Neuronal stem cell (in vitro differentiated cells): Measurements from ENCODE around the gene RHOC.

ENCODE experiments used
- DNase-seq: peaks from one replicate; pipeline ENCODE4 v3.0.0-alpha.2; 2013; ENCODE audit warnings: low spot score
- H2AFZ ChIP-seq: one replicate; pipeline ENCODE4 v1.6.1; 2013; ENCODE audit warnings: mild to moderate bottlenecking, low read length, inconsistent platforms
- H2AK5ac ChIP-seq: 2 replicates; pipeline ENCODE4 v1.6.1; 2013; ENCODE audit warnings: low read depth, mild to moderate bottlenecking, inconsistent platforms, low read length, moderate library complexity, mixed read lengths
- H2BK120ac ChIP-seq: 2 replicates; pipeline ENCODE4 v1.6.1; 2013; ENCODE audit warnings: low read depth, mild to moderate bottlenecking, inconsistent platforms, low read length, moderate library complexity, mixed read lengths
- H2BK12ac ChIP-seq: one replicate; pipeline ENCODE4 v1.6.1; 2013; ENCODE audit warnings: low read length, inconsistent platforms
- H2BK15ac ChIP-seq: 2 replicates; pipeline ENCODE4 v1.6.1; 2013; ENCODE audit warnings: mild to moderate bottlenecking, low read length, inconsistent platforms, mixed read lengths
- H2BK5ac ChIP-seq: one replicate; pipeline ENCODE4 v1.6.1; 2013; ENCODE audit warnings: inconsistent platforms, mild to moderate bottlenecking, low read length, moderate library complexity
- H3K14ac ChIP-seq: one replicate; pipeline ENCODE4 v1.6.1; 2013; ENCODE audit warnings: low read length, inconsistent platforms
- H3K18ac ChIP-seq: 2 replicates; pipeline ENCODE4 v1.6.1; 2013; ENCODE audit warnings: low read length, inconsistent platforms
- H3K23ac ChIP-seq: 2 replicates; pipeline ENCODE4 v1.6.1; 2013; ENCODE audit warnings: low read depth, mild to moderate bottlenecking, mixed read lengths, low read length, inconsistent platforms; ENCODE audit not compliant: poor library complexity
- H3K27ac ChIP-seq: replicated peaks from 3 replicates; pipeline ENCODE4 v1.5.1; 2013; ENCODE audit warnings: low read length, inconsistent platforms
- H3K27me3 ChIP-seq, 3 experiments: 2 replicates each; pipeline ENCODE4 v1.6.1; 2013; ENCODE audit warnings: low read length in 3 of 3, mild to moderate bottlenecking in 2 of 3, inconsistent platforms in 1 of 3, low read depth in 1 of 3, mixed read lengths in 1 of 3, moderate library complexity in 1 of 3; ENCODE audit not compliant: control insufficient read depth in 3 of 3, insufficient read depth in 3 of 3
- H3K36me3 ChIP-seq, 2 donors: replicated peaks in 1 of 2; 2 replicates each; pipeline ENCODE4 v1.6.1; 2013; ENCODE audit warnings: low read length in 2 of 2; ENCODE audit not compliant: control insufficient read depth in 2 of 2, insufficient read depth in 2 of 2
- H3K4ac ChIP-seq: 2 replicates; pipeline ENCODE4 v1.6.1; 2013; ENCODE audit warnings: inconsistent platforms, mild to moderate bottlenecking, low read length, moderate library complexity
- H3K4me1 ChIP-seq, 2 donors: 1 replicate in 1 of 2; 2 replicates in 1 of 2; pipeline ENCODE4 v1.6.1; 2013; ENCODE audit warnings: low read length in 2 of 2, low read depth in 1 of 2; ENCODE audit not compliant: control insufficient read depth in 2 of 2, insufficient read depth in 1 of 2
- H3K4me2 ChIP-seq: one replicate; pipeline ENCODE4 v1.6.1; 2013; ENCODE audit warnings: mild to moderate bottlenecking, low read length, inconsistent platforms; ENCODE audit not compliant: insufficient read depth, poor library complexity, severe bottlenecking
- H3K4me3 ChIP-seq, 2 donors: 2 replicates each; pipeline ENCODE4 v1.5.1; 2013; ENCODE audit warnings: low read length in 2 of 2, mild to moderate bottlenecking in 2 of 2, inconsistent platforms in 1 of 2, moderate library complexity in 1 of 2
- H3K79me1 ChIP-seq: one replicate; pipeline ENCODE4 v1.6.1; 2013; ENCODE audit warnings: low read depth, mild to moderate bottlenecking, inconsistent platforms, low read length, moderate library complexity
- H3K9ac ChIP-seq: one replicate; pipeline ENCODE4 v1.6.1; 2013; ENCODE audit warnings: mild to moderate bottlenecking, low read depth, low read length, inconsistent platforms; ENCODE audit not compliant: poor library complexity
- H3K9me3 ChIP-seq, 2 donors: replicated peaks in 1 of 2; 2 replicates each; pipeline versions ENCODE3 to v1.6.1; 2013; ENCODE audit warnings: low read length in 2 of 2, mild to moderate bottlenecking in 2 of 2, inconsistent platforms in 1 of 2, low read depth in 1 of 2, mixed read lengths in 1 of 2, moderate library complexity in 1 of 2; ENCODE audit not compliant: control insufficient read depth in 2 of 2, insufficient read depth in 1 of 2
- H4K8ac ChIP-seq: one replicate; pipeline ENCODE4 v1.6.1; 2013; ENCODE audit warnings: low read depth, mild to moderate bottlenecking, inconsistent platforms, low read length, moderate library complexity
- H4K91ac ChIP-seq: one replicate; pipeline ENCODE4 v1.6.1; 2013; ENCODE audit warnings: low read length, low read depth, mild to moderate bottlenecking, inconsistent platforms; ENCODE audit not compliant: poor library complexity
- whole genome bisulfite sequencing, 2 donors: extraction: QIAGEN DNeasy Blood & Tissue Kit; methylation state at CpG; one replicate each; pipeline ENCODE4 v1.1.7; 2013; ENCODE audit warnings: missing lambda C conversion rate in 2 of 2, mixed read lengths in 1 of 2; ENCODE audit not compliant: insufficient read length in 2 of 2, insufficient replicate concordance in 1 of 2; ENCODE audit errors: extremely low coverage in 2 of 2; 5-methylcytosine and 5-hydroxymethylcytosine counted together

Gene RHOC

GRCh38 chr1:112676543-112676942 is 30.4 kb downstream of the RHOC start:
- Histone ChIP-seq H3K9ac (no peak overlapping the region), H3K14ac (no peak overlapping the region), H3K4ac (no peak overlapping the region), H2BK12ac (no peak overlapping the region), H3K36me3 (peaks cover 0 to 42% of the 10 kb centered on the region in 2 donors), H4K8ac (no peak overlapping the region), H3K9me3 (peaks cover 0 to 3% of the 10 kb centered on the region in 2 donors), H3K27ac (no peak overlapping the region), H2BK120ac (no peak overlapping the region), H3K4me3 (no peak overlapping the region), H3K4me1 (peaks cover 7 to 10% of the 10 kb centered on the region in 2 donors), H2AK5ac (no peak overlapping the region), H4K91ac (no peak overlapping the region), H3K79me1 (peaks cover 2% of the 10 kb centered on the region), H2BK15ac (no peak overlapping the region), H2BK5ac (no peak overlapping the region), H3K27me3 (no peaks in the 10 kb centered on the region), H2AFZ (no peak overlapping the region), H3K23ac (no peak overlapping the region), H3K4me2 (no peak overlapping the region), H3K18ac (no peak overlapping the region)
- WGBS, 2 donors: no CpG with 5 or more reads among the region's 3 CpGs
- DNase-seq: no peak

DNA sequence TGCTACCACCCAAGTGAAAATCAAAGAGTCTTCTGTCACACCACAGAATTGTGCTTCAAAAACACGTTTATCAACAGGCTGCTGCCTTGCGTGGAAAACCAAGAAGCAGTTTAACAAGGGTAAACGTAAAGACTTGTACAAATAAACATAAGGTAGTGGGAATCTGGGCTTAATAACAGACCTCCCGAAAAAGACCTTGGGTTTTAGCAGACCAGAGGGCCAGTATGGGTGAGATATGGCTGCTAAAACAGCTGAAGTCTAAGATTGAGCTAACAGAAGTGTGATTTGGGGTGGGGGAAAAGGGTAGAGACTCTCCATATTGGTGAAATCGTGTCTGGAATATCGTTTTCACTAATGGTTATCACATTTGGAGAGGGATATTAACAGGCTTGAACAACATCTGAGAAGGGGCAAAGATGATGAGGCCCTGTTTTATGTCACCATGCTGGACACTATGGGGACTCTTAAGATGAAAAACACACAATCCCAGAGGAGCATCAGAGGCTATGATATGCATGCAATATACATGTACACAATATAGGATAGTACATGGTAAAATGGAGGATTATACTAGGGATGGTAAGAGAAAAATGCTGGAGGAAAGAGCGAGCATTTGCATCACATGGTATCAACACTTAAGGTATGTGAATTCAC is 31.1 kb downstream of the RHOC start:
- H4K91ac ChIP-seq: no peak overlapping the region
- peak overlapping the region; percentile 80 to 93 for H3K4me3 ChIP-seq
- H4K8ac ChIP-seq: no peak overlapping the region
- H3K14ac ChIP-seq: no peak overlapping the region
- no CpG with 5 or more reads among the region's 7 CpGs for WGBS, 2 donors
- H3K18ac ChIP-seq: no peak overlapping the region
- no peak overlapping the region for H3K4ac ChIP-seq
- H3K27ac ChIP-seq: no peak overlapping the region
- peaks cover 0 to 3% of the 10 kb centered on the region in 2 donors for H3K9me3 ChIP-seq
- no peak overlapping the region for H2BK12ac ChIP-seq
- H2BK5ac ChIP-seq: no peak overlapping the region
- H3K4me1 ChIP-seq: peaks cover 7 to 10% of the 10 kb centered on the region in 2 donors
- peak overlapping the region; percentile 91 for H3K9ac ChIP-seq
- H3K79me1 ChIP-seq: peaks cover 1% of the 10 kb centered on the region
- DNase-seq: no peak
- H3K27me3 ChIP-seq: no peaks in the 10 kb centered on the region
- H2AFZ ChIP-seq: peak overlapping the region; percentile 91
- H2BK120ac ChIP-seq: no peak overlapping the region
- peaks cover 0 to 49% of the 10 kb centered on the region in 2 donors for H3K36me3 ChIP-seq
- peak overlapping the region; percentile 86 for H3K4me2 ChIP-seq
- no peak overlapping the region for H3K23ac ChIP-seq
- no peak overlapping the region for H2AK5ac ChIP-seq
- no peak overlapping the region for H2BK15ac ChIP-seq

DNA sequence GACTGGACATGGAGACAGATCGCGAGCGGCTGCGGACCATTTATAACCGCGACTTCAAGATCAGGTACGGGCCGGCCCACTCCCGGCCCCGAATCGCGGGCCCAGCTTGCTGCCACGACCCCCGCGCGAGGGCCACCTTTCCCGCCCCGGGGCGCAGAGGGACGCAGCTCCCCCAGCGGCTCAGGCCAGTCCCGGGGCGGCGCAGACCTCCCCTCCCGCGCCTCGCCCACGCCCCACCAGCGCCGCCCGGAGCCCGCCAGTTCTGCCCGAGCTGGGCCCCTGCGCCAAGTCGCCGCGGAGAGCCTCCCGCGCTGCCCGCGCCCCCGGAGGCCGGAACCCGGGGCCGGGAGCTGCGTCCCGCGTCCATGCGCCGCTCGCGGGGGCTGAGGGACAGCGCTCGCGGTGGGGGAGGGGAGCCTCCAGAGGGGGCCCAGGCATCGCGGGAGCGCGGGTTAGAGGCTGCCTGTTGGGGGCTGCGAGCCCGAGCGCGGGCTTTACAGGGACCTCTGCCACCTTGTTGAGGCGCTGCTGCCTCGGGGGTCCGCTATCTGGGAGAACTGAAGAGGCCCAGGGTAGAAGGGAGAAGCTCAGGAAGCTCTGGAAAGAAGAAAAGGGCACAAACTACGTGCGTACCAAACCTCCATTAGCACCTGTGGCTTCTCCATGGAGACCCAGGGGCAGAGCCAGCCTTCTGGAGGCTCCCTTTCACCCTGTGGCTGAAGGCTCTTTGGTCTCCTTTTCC is 31.8 kb downstream of the RHOC start:
- Histone ChIP-seq H4K91ac (no peak overlapping the region), H2BK120ac (no peak overlapping the region), H3K4me2 (peak overlapping the region; percentile 86), H3K4ac (no peak overlapping the region), H3K4me3 (peak overlapping the region; percentile 80 to 93), H3K14ac (peak overlapping the region; percentile 95), H3K9me3 (no peaks in the 10 kb centered on the region), H2BK12ac (no peak overlapping the region), H2AFZ (peak overlapping the region; percentile 91), H3K18ac (peak overlapping the region; percentile 96), H3K36me3 (peaks cover 0 to 56% of the 10 kb centered on the region in 2 donors), H2BK15ac (peak overlapping the region; percentile 16), H3K27me3 (no peaks in the 10 kb centered on the region), H2AK5ac (no peak overlapping the region), H3K9ac (peak overlapping the region; percentile 91), H3K79me1 (no peaks in the 10 kb centered on the region), H3K23ac (peak overlapping the region; percentile 26), H4K8ac (no peak overlapping the region), H2BK5ac (peak overlapping the region; percentile 33), H3K4me1 (peaks cover 7 to 10% of the 10 kb centered on the region in 2 donors), H3K27ac (peak overlapping the region; percentile 86)
- peak; percentile 58 for DNase-seq
- WGBS, 2 donors: no CpG with 5 or more reads among the region's 68 CpGs

DNA sequence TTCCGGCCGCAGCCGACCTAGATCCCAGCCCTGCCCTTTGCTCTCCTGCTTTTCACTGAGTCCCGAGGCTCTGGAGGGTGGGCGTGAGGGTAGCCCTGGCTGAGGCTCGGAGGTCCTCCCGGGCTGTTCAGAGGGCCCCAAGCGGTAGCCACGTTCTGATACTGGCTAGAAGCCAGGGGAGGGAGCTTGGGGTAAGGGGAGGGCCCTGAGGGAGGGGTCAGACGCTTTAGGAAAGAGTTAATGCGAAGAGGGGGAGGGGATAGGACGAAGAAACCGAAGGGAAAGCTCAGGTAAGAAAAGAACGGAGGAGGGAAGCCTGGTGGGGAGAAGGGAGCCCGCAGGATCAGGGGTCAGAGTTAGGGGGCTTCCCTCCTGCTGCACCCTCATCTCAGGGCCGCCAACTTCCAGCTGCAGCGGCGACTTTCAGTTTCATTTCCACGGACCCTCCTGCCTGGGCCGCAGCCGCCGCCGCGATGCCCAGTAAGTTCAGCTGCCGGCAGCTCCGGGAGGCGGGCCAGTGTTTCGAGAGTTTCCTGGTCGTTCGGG is 32.4 kb downstream of the RHOC start, which contains the start of gene MOV10:
MOV10 (plus strand) TSS at position 220 of the 546 bp plus-strand sequence; CDS start at position 474, 254 bp downstream.
- Histone ChIP-seq H3K4ac (no peak within 1 kb of the TSS), H2BK15ac (peak within 1 kb of the TSS; percentile 16), H2BK5ac (peak within 1 kb of the TSS; percentile 33), H3K4me1 (peaks cover 7 to 10% of the 10 kb centered on the region in 2 donors), H3K18ac (peak within 1 kb of the TSS; percentile 96), H3K23ac (peak within 1 kb of the TSS; percentile 26), H3K79me1 (no peaks in the 10 kb centered on the region), H3K4me2 (peak within 1 kb of the TSS; percentile 86), H2BK12ac (no peak within 1 kb of the TSS), H3K9me3 (no peaks in the 10 kb centered on the region), H4K91ac (no peak within 1 kb of the TSS), H3K14ac (peak within 1 kb of the TSS; percentile 95), H2AK5ac (no peak within 1 kb of the TSS), H3K27me3 (no peaks in the 10 kb centered on the region), H3K9ac (peak within 1 kb of the TSS; percentile 91), H3K27ac (peak within 1 kb of the TSS; percentile 86), H2AFZ (peak within 1 kb of the TSS; percentile 91), H4K8ac (no peak within 1 kb of the TSS), H3K36me3 (peaks cover 2 to 59% of the 10 kb centered on the region in 2 donors), H3K4me3 (peak within 1 kb of the TSS; percentile 80 to 93), H2BK120ac (peak within 1 kb of the TSS; percentile 85)
- DNase-seq: peak; percentile 63
- no CpG with 5 or more reads among the region's 30 CpGs for WGBS, 2 donors
